Mesothelial cell of epicardium (in vitro differentiated cells): ENCODE measurements around the gene STRIP1. TPM values are rescaled to one million over a fixed set of nuclear protein-coding genes. Genes with fewer than 3 reads are reported as not detected.

Source experiments
- DNase-seq, 2 experiments: peaks; one replicate each; pipeline ENCODE4 v3.0.0; 2021; ENCODE audit warnings: low spot score in 2 of 2; ENCODE audit not compliant: unreplicated experiment in 2 of 2
- H3K27ac Mint-ChIP-seq: 2 replicates; pipeline ENCODE4 v1.8.0; 2021; ENCODE audit warnings: mixed read lengths
- H3K27me3 Mint-ChIP-seq: 2 replicates; pipeline ENCODE4 v1.8.0; 2021; ENCODE audit warnings: low read depth, mixed read lengths
- H3K36me3 Mint-ChIP-seq: 2 replicates; pipeline ENCODE4 v1.8.0; 2021; ENCODE audit warnings: mixed read lengths
- H3K4me1 Mint-ChIP-seq: 2 replicates; pipeline ENCODE4 v1.8.0; 2021; ENCODE audit warnings: mixed read lengths
- H3K4me3 Mint-ChIP-seq: 2 replicates; pipeline ENCODE4 v1.8.0; 2021; ENCODE audit warnings: mild to moderate bottlenecking, moderate library complexity, mixed read lengths
- H3K9me3 Mint-ChIP-seq: 2 replicates; pipeline ENCODE4 v1.8.0; 2021; ENCODE audit warnings: mixed read lengths
- CTCF ChIP-seq: fragments of 200-600 bp; sonication (generic); IDR thresholded peaks from one replicate; pipeline ENCODE4 v1.5.0; 2021; ENCODE audit warnings: antibody characterized with exemption; ENCODE audit not compliant: unreplicated experiment
- total RNA-seq: library from RNA; stranded (reverse); gene quantifications from 3 replicates; pipeline ENCODE4 v1.2.1, GENCODE V29; 2021

STRIP1 gene
- total RNA-seq, 1 donor from 2014 or later: 96.0 TPM

GRCh38 chr1:110084227-110085078 lies 50.0 kb downstream of the STRIP1 start:
- Mint-ChIP-seq H3K9me3 (no peaks in the 10 kb centered on the region), H3K36me3 (peaks cover 13% of the 10 kb centered on the region), H3K4me1 (peaks cover 70% of the 10 kb centered on the region), H3K27me3 (peaks cover 12% of the 10 kb centered on the region), H3K27ac (peak overlapping the region; percentile 83), H3K4me3 (peak overlapping the region; percentile 59)
- no peak for TF ChIP-seq CTCF
- DNase-seq: peak in 1 of 2 experiments; percentile 62

- H3K4me3 Mint-ChIP-seq: peak overlapping the region; percentile 4
- no peak for TF ChIP-seq CTCF
- H3K36me3 Mint-ChIP-seq: peaks cover 10% of the 10 kb centered on the region
- H3K27ac Mint-ChIP-seq: peak overlapping the region; percentile 83
- H3K9me3 Mint-ChIP-seq: no peaks in the 10 kb centered on the region
- DNase-seq: no peak
- peaks cover 12% of the 10 kb centered on the region for H3K27me3 Mint-ChIP-seq
- H3K4me1 Mint-ChIP-seq: peaks cover 74% of the 10 kb centered on the region
Measured at GRCh38 chr1:110085671-110086070, 51.2 kb downstream of the STRIP1 start.

- peaks cover 8% of the 10 kb centered on the region for H3K36me3 Mint-ChIP-seq
- peak overlapping the region; percentile 55 for H3K27ac Mint-ChIP-seq
- no peak for DNase-seq
- TF ChIP-seq CTCF: no peak
- H3K4me1 Mint-ChIP-seq: peaks cover 69% of the 10 kb centered on the region
- no peak overlapping the region for H3K4me3 Mint-ChIP-seq
- H3K27me3 Mint-ChIP-seq: peaks cover 12% of the 10 kb centered on the region
- H3K9me3 Mint-ChIP-seq: no peaks in the 10 kb centered on the region
Measured at GRCh38 chr1:110086961-110087360, 52.5 kb downstream of the STRIP1 start.

GRCh38 chr1:110087812-110088738 lies 53.7 kb downstream of the STRIP1 start:
- TF ChIP-seq CTCF: peak; percentile 80
- H3K27me3 Mint-ChIP-seq: peaks cover 9% of the 10 kb centered on the region
- peaks cover 76% of the 10 kb centered on the region for H3K4me1 Mint-ChIP-seq
- H3K9me3 Mint-ChIP-seq: no peaks in the 10 kb centered on the region
- H3K27ac Mint-ChIP-seq: peak overlapping the region; percentile 87
- H3K4me3 Mint-ChIP-seq: no peak overlapping the region
- DNase-seq: peak in 1 of 2 experiments; percentile 53
- peaks cover 4% of the 10 kb centered on the region for H3K36me3 Mint-ChIP-seq

GRCh38 chr1:110088739-110089316 lies 54.4 kb downstream of the STRIP1 start:
- H3K4me1 Mint-ChIP-seq: peaks cover 72% of the 10 kb centered on the region
- peaks cover 4% of the 10 kb centered on the region for H3K27me3 Mint-ChIP-seq
- H3K9me3 Mint-ChIP-seq: no peaks in the 10 kb centered on the region
- TF ChIP-seq CTCF: no peak
- no peaks in the 10 kb centered on the region for H3K36me3 Mint-ChIP-seq
- H3K27ac Mint-ChIP-seq: peak overlapping the region; percentile 21
- no peak for DNase-seq
- no peak overlapping the region for H3K4me3 Mint-ChIP-seq
